Measurements from ENCODE around the gene DIPK1B. TPM values are rescaled to one million over a fixed set of nuclear protein-coding genes. Genes with fewer than 3 reads are reported as not detected.
"Not testable (repeated sequence)": the region's sequence is repeated elsewhere in the genome, so short reads cannot be mapped to it uniquely, and the experiment has no call there.

Gene DIPK1B
- total RNA-seq, 4 donors from 2014 or later: 19.4 to 23.6 (median 22.6) TPM

- Histone ChIP-seq H3K27me3 (no peaks in the 10 kb centered on the region), H3K4me3 (replicated peaks in 1 of 3) (no peak overlapping the region), H3K4me1 (peaks cover 2 to 22% of the 10 kb centered on the region in 2 donors), H3K27ac (no peak overlapping the region), H3K9me3 (no peaks in the 10 kb centered on the region), H3K36me3 (no peaks in the 10 kb centered on the region)
- WGBS, 2 donors: 26 to 44% methylated on average over 37 to 38 of the region's 38 CpGs
- DNase-seq: peak in 1 of 2 donors; percentile 58
- no peak for TF ChIP-seq POLR2A (IDR thresholded peaks at IDR 0.05)
- TF ChIP-seq, protein P1, sequence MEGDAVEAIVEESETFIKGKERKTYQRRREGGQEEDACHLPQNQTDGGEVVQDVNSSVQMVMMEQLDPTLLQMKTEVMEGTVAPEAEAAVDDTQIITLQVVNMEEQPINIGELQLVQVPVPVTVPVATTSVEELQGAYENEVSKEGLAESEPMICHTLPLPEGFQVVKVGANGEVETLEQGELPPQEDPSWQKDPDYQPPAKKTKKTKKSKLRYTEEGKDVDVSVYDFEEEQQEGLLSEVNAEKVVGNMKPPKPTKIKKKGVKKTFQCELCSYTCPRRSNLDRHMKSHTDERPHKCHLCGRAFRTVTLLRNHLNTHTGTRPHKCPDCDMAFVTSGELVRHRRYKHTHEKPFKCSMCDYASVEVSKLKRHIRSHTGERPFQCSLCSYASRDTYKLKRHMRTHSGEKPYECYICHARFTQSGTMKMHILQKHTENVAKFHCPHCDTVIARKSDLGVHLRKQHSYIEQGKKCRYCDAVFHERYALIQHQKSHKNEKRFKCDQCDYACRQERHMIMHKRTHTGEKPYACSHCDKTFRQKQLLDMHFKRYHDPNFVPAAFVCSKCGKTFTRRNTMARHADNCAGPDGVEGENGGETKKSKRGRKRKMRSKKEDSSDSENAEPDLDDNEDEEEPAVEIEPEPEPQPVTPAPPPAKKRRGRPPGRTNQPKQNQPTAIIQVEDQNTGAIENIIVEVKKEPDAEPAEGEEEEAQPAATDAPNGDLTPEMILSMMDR (IDR thresholded peaks at IDR 0.05): no peak
- intact Hi-C loops (cut with DNase I): no loop called here
Observed at GRCh38 chr9:136700959-136701667, 11.3 kb upstream of the DIPK1B start.

- no peaks in the 10 kb centered on the region for H3K27me3 ChIP-seq
- no peaks in the 10 kb centered on the region for H3K9me3 ChIP-seq
- H3K36me3 ChIP-seq: no peaks in the 10 kb centered on the region
- peaks cover 0 to 18% of the 10 kb centered on the region in 2 donors for H3K4me1 ChIP-seq
- 57 to 60% methylated on average over 10 of the region's 10 CpGs for WGBS, 2 donors
- intact Hi-C loops (cut with DNase I): no loop called here
- no peak overlapping the region for H3K27ac ChIP-seq
- no peak overlapping the region for H3K4me3 ChIP-seq (replicated peaks in 1 of 3)
- TF ChIP-seq POLR2A (IDR thresholded peaks at IDR 0.05): no peak
- TF ChIP-seq, protein P1 (IDR thresholded peaks at IDR 0.05): no peak
- DNase-seq: no peak
Observed at GRCh38 chr9:136701668-136702053, 10.7 kb upstream of the DIPK1B start.

DNA sequence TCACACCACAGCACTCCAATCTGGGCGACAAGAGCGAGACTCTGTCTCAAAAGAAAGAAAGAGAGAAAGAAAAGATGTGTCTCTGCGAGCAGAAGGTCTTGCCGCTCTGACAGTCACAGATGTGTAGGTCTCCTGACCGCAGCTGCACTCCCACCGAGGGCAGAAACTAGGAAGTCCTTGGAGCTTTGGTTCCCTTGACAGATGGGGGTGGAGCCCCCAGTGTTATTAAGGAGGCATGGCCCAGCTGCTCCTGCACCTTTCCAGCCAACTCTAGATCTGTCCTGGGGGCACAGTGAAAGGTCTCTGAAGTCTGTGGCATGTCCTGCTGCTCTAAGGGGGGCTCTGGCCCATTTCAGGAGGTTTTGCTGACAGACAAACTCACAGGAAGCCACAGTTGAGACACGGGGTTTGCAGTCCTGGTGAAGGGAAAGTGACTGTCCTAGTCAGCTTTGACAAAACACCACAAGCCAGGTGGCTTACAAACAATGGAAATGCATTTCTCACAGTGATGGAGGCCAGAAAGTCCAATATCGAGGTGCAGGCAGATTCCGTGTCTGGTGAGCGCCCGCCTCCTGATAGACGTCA is 9.0 kb upstream of the DIPK1B start:
- intact Hi-C loops (cut with DNase I): no loop called here
- TF ChIP-seq, protein P1 (IDR thresholded peaks at IDR 0.05): no peak
- TF ChIP-seq POLR2A (IDR thresholded peaks at IDR 0.05): no peak
- Histone ChIP-seq H3K4me3 (replicated peaks in 1 of 3) (no peak overlapping the region), H3K27me3 (no peaks in the 10 kb centered on the region), H3K9me3 (no peaks in the 10 kb centered on the region), H3K36me3 (no peaks in the 10 kb centered on the region), H3K4me1 (peaks cover 0 to 7% of the 10 kb centered on the region in 2 donors), H3K27ac (no peak overlapping the region)
- DNase-seq: no peak
- 85 to 91% methylated on average over 10 to 12 of the region's 12 CpGs for WGBS, 2 donors

- H3K4me3 ChIP-seq (replicated peaks in 1 of 3); intact Hi-C loops (cut with DNase I); H3K27ac ChIP-seq; H3K27me3 ChIP-seq; H3K9me3 ChIP-seq; DNase-seq; H3K36me3 ChIP-seq; H3K4me1 ChIP-seq: not testable (repeated sequence)
- 95 to 96% methylated on average over 8 of the region's 8 CpGs for WGBS, 2 donors
Observed at GRCh38 chr9:136704741-136705140, 7.6 kb upstream of the DIPK1B start.

- no peaks in the 10 kb centered on the region for H3K27me3 ChIP-seq
Observed at GRCh38 chr9:136705564-136705963, 6.8 kb upstream of the DIPK1B start.

More at GRCh38 chr9:136705564-136705963, 6.8 kb upstream of the DIPK1B start:
- TF ChIP-seq POLR2A (IDR thresholded peaks at IDR 0.05): no peak
- TF ChIP-seq, protein P1 (IDR thresholded peaks at IDR 0.05): no peak
- H3K4me3 ChIP-seq (replicated peaks in 1 of 3): no peak overlapping the region
- H3K27ac ChIP-seq: no peak overlapping the region
- no peaks in the 10 kb centered on the region for H3K9me3 ChIP-seq
- H3K36me3 ChIP-seq: no peaks in the 10 kb centered on the region
- DNase-seq: no peak
- peaks cover 0 to 7% of the 10 kb centered on the region in 2 donors for H3K4me1 ChIP-seq
- intact Hi-C loops (cut with DNase I): no loop called here
- WGBS, 2 donors: 76 to 84% methylated on average over 7 of the region's 7 CpGs

Data from thyroid gland (tissue), 4 donors.